ENCODE measurements around the gene CENPE. TPM values are rescaled to one million over a fixed set of nuclear protein-coding genes. Genes with fewer than 3 reads are reported as not detected.

Gene CENPE
- total and polyA plus RNA-seq, 2 of the 8 experiments (the other 6 are each of a cell fraction or from before 2014, with no cell fraction given): 2.1 to 49.0 TPM

DNA sequence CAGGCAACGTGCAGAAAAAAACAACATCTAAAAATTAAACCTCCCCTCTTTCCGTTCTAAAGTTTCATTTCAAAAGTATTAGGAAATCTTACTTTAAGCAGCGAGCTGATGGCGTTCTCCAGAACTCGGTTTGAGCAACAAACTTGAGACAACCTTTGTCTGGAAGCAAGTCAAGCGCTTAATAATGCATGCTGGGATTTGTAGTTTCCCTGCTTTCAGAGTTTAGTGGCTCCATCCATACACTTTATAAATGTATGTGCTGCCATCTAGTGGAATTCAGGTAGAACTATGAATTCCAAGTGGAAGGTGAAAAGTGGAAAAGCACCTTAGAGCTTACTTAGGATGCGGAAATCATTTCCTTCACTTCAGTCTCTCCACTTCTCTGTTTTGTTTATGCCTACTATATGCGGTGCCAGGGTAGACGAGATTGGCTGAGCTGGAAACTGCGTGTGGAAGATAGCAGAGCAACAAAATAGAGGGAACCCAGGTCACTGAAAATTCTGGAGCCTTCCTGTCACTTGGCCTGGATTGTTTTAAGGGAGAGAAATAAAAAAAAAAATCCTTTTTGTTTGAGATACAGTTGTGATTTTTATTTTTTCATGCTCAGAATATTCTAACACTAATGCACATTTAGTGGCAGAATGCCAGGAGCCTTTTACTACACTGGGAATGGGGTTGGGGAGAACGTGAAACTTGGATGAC is 98.3 kb downstream of the CENPE start, which contains the start of gene BDH2 (continued):
- no peak for TF ChIP-seq EP300 (IDR thresholded peaks at IDR 0.05; ENCODE audit: borderline replicate concordance in 1 of 2, low read depth in 2 of 2, low read length in 2 of 2)
- no peak for TF ChIP-seq SUZ12 (IDR thresholded peaks at IDR 0.05; ENCODE audit: low read length)
- TF ChIP-seq TAF7 (optimal IDR thresholded peaks at IDR 0.05; ENCODE audit: borderline replicate concordance, low read depth, low read length): no peak
- TF ChIP-seq CEBPB (IDR thresholded peaks at IDR 0.05; ENCODE audit: low read depth, low read length): 0 out of 2 replicates have a peak, but pooled peaks have one; percentile 19
- no peak for TF ChIP-seq GTF2F1 (IDR thresholded peaks at IDR 0.05; ENCODE audit: borderline replicate concordance, low read depth, low read length)
- TF ChIP-seq SRF (IDR thresholded peaks at IDR 0.05; ENCODE audit: low read depth, low read length): no peak
- TF ChIP-seq, protein P1, sequence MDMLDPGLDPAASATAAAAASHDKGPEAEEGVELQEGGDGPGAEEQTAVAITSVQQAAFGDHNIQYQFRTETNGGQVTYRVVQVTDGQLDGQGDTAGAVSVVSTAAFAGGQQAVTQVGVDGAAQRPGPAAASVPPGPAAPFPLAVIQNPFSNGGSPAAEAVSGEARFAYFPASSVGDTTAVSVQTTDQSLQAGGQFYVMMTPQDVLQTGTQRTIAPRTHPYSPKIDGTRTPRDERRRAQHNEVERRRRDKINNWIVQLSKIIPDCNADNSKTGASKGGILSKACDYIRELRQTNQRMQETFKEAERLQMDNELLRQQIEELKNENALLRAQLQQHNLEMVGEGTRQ (IDR thresholded peaks at IDR 0.05; ENCODE audit: low read length): no peak
- no peak for TF ChIP-seq BACH1 (IDR thresholded peaks at IDR 0.05; ENCODE audit: low read length)
- TF ChIP-seq, protein P2, sequence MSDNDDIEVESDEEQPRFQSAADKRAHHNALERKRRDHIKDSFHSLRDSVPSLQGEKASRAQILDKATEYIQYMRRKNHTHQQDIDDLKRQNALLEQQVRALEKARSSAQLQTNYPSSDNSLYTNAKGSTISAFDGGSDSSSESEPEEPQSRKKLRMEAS (IDR thresholded peaks at IDR 0.05): no peak
- no peak for TF ChIP-seq EZH2 (IDR thresholded peaks at IDR 0.05; ENCODE audit: low read depth, low read length, severe bottlenecking)
- TF ChIP-seq RNF2 (IDR thresholded peaks at IDR 0.05; ENCODE audit: borderline replicate concordance, low read depth, low read length, missing control alignments, poor library complexity, severe bottlenecking): no peak
- TF ChIP-seq BRCA1 (IDR thresholded peaks at IDR 0.05; ENCODE audit: low read depth, low read length): no peak
- TF ChIP-seq CBX8 (IDR thresholded peaks at IDR 0.05; ENCODE audit: borderline replicate concordance, low read depth, low read length): no peak
- no peak for TF ChIP-seq RXRA (IDR thresholded peaks at IDR 0.05; ENCODE audit: insufficient read depth, low read depth, low read length)
- TF ChIP-seq ASH2L (IDR thresholded peaks at IDR 0.05; ENCODE audit: low read length): no peak
- TF ChIP-seq SIX5 (IDR thresholded peaks at IDR 0.05; ENCODE audit: low read depth, low read length): peak; percentile 81
- no peak for TF ChIP-seq HDAC6 (IDR thresholded peaks at IDR 0.05; ENCODE audit: low read depth, low read length)
- no peak for TF ChIP-seq NRF1 (IDR thresholded peaks at IDR 0.05; ENCODE audit: low read depth, low read length)
- no peak for TF ChIP-seq SIRT6 (IDR thresholded peaks at IDR 0.05; ENCODE audit: low read length)
- peak; percentile 61; the same call in 1 of the 2 replicates for TF ChIP-seq TAF1 (IDR thresholded peaks at IDR 0.05; ENCODE audit: low read depth, low read length)
- TF ChIP-seq YY1 (IDR thresholded peaks at IDR 0.05; ENCODE audit: low read depth, low read length): peak; percentile 62; the same call in 1 of the 2 replicates
- TF ChIP-seq KDM5A (IDR thresholded peaks at IDR 0.05; ENCODE audit: low read length): no peak
- no peak for TF ChIP-seq CHD2 (IDR thresholded peaks at IDR 0.05; ENCODE audit: low read length)

Data from H1 (cell line).